GM10266 (cell line): ENCODE measurements around the gene CLASP1.
"Not testable (repeated sequence)": the region's sequence is repeated elsewhere in the genome, so short reads cannot be mapped to it uniquely, and the experiment has no call there.

Source experiments
- DNase-seq: peaks from one replicate; pipeline ENCODE4 v3.0.0; 2012; ENCODE audit errors: extremely low spot score
- TF ChIP-seq, protein P1 (sequence below): IDR thresholded peaks from 2 replicates; pipeline ENCODE4 v1.5.1; 2012; ENCODE audit warnings: mild to moderate bottlenecking, low read depth; ENCODE audit not compliant: control insufficient read depth, insufficient read depth; ENCODE audit errors: missing control alignments

The CLASP1 gene

DNA sequence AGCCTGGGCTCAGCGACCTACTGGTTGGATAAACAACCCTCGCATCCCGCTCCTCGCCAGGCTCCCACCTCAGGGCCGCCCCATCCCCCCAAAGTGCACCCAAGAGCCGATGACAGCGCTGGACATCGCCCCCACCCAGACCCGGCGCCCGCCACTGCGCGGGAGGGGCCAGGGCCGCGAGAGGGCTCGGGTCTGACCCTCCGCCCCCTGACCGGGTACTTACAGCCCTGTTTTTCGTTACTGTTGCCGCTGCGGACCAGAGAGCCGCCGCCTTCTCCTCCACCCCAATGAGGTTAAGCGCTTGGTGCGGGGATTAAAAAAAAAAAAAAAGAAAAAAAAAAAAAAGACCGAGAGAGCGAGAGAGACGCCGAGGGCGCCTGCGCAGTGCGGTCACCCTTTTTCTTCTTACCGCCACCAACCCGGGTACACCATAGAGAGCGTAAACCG is at the start of gene CLASP1:
Gene CLASP1, minus strand, starts transcription at position 314 of the 447 bp plus-strand sequence. CDS start 43,567 bp downstream, outside the sequence.
- DNase-seq: no peak
- TF ChIP-seq, protein P1, sequence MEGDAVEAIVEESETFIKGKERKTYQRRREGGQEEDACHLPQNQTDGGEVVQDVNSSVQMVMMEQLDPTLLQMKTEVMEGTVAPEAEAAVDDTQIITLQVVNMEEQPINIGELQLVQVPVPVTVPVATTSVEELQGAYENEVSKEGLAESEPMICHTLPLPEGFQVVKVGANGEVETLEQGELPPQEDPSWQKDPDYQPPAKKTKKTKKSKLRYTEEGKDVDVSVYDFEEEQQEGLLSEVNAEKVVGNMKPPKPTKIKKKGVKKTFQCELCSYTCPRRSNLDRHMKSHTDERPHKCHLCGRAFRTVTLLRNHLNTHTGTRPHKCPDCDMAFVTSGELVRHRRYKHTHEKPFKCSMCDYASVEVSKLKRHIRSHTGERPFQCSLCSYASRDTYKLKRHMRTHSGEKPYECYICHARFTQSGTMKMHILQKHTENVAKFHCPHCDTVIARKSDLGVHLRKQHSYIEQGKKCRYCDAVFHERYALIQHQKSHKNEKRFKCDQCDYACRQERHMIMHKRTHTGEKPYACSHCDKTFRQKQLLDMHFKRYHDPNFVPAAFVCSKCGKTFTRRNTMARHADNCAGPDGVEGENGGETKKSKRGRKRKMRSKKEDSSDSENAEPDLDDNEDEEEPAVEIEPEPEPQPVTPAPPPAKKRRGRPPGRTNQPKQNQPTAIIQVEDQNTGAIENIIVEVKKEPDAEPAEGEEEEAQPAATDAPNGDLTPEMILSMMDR: no peak

DNA sequence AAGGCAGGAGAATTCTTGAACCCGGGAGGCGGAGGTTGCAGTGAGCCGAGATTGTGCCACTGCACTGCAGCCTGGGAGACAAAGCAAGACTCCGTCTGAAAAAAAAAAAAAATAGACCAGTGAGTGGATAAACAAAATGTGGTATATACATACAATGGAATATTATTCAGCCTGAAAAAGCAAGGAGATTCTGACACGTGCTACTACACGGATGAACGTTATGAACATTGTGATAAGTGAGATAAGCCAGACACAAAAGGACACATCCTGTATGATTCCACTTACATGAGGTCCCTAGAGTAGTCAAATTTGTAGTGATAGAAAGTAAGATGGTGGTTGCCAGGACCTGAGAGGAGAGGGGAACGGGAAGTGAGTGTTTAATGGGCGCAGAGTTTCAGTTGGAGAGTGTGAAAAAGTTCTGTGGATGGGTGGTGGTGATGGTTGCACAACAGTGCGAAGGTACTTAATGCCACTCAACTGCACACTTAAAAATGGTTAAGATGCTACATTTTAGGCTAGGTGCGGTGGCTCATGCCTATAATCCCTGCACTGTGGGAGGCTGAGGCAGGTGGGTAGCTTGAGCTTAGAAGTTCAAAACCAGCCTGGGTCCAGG is 49.2 kb upstream of the CLASP1 start:
- TF ChIP-seq, protein P1: no peak

DNA sequence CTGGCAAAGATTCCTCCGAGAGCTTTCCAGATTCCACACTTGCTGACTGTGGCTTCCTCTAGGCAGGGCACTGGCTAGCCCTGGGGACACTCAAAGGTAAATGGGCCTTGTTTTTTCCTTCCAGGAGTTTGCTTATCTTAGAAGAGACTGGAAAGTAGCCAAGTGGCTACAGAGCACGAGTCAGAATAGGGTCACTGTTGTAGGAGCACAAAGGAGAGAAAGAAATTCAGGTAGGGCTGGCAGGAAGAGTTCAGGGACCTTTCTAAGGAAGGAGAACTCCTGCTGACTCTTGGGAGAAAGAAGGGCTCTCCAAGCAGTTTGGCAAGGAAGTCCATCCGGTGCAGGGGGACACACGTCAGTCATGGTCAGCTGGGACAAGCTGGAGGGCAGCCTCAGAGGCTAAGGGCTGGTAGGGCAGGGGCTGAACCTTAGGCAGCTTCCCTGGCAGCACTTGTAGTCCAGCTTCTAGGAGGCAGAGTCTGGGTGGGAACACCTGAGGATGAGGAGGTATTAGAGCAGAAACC is 47.9 kb upstream of the CLASP1 start:
- TF ChIP-seq, protein P1: no peak

More for the DNA sequence above, 49.2 kb upstream of the CLASP1 start:
- DNase-seq: no peak

DNA sequence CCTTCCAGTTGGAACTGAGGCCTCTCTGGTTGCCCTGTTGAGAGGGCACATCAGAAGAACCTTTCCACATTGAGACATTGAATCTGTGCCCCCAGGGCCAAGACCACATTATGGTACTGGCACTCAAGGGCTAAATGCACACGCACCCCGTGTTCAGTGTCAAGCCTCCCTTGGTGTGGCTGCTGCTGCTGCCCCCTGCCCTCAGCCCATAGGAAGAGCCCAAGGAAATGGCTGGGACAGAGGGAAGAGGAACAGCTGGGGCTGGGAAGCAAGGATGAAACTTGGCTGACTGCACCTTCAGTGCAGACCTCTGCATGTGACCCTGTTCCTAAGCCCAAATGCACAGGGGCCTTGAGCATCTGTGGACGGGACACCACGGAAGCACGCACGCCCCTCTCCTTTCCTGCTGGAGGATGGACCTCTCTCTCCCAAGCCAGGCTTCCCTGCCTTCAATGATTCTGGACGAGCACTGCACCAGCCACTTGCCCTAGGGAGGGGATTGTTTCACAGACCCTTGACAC is 47.2 kb upstream of the CLASP1 start:
- no peak for DNase-seq
- TF ChIP-seq, protein P1: no peak

More for the DNA sequence above, 47.9 kb upstream of the CLASP1 start:
- no peak for DNase-seq

DNA sequence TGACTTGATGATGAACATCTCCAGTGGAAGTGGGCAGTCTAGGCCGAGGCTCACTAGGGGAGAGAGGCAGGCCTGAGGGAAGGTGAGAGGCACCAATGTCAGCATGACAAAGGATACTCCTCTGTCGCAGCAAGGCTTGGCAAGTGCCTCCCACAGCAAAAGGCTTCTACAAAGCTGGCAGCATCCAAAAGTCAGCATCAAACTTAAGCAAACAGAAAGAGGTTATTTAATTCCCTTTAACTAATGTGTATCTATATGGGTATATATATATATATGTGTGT is 45.8 kb upstream of the CLASP1 start:
- DNase-seq: no peak
- TF ChIP-seq, protein P1: no peak

DNA sequence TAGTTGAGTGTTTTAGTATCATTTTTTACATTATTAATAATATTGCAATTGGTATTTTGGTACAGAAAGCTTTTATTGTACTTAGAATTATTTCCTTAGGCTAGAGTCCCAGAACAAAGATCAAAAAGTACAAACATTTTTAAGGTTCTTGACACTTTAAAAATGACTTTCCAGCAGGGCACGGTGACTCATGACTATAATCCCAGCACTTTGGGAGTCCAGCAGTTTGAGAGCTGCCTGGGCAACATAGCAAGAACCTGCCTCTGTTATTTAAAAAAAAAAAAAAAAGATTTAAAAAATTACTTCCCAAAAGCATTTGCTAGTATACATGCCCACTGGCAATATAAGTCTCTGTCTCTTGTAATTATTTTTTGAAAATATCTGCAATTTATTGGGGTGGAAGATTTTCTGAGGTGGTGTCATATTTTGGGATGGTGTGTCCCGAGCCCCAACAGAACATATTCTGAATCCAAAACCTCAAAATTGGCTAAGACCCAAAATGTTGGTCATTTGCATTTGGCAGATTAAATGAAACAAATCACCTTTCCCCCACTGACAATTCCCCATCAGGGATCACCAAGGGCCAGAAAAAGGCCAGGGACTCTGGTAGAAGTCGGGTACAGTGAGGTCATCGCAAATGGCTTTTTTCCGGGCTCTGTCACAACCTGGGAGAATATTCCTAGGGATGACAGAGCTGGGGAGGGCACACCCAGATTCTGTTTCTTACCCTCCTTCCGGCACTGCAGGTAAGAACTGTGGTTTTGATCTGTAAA is 45.3 kb upstream of the CLASP1 start:
- no peak for DNase-seq
- TF ChIP-seq, protein P1: no peak

DNA sequence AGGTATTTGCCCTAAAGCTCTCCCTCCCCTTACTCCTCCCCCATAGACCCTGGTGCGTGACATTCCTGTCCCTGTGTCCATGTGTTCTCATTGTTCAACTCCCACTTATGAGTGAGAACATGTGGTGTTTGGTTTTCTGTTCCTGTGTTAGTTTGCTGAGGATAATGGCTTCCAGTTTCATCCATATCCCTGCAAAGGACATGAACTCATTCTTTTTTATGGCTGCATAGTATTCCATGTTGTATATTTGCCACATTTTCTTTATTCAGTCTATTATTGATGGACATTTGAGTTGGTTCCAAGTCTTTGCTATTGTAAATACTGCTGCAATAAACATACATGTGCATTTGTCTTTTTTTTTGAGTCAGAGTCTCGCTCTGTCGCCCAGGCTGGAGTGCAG is 41.3 kb upstream of the CLASP1 start:
- not testable (repeated sequence) for DNase-seq
